C4-2B (cell line): ENCODE results near the gene TSPEAR.
A peak's percentile ranks its signal among the peaks of the same experiment; 100 is the strongest.

Experiments
- H3K27ac ChIP-seq: fragments of 450-650 bp; 2 replicates; pipeline ENCODE4 v1.5.1; 2017
- CTCF ChIP-seq: fragments of 450-650 bp; conservative IDR thresholded peaks from 2 replicates; pipeline ENCODE4 v1.5.1; 2017; ENCODE audit warnings: mild to moderate bottlenecking
- ZFX ChIP-seq: fragments of 450-650 bp; IDR thresholded peaks from 2 replicates; pipeline ENCODE4 v1.6.1; 2017

TSPEAR gene

GRCh38 chr21:44601596-44602462 lies 109.5 kb downstream of the TSPEAR start:
- TF ChIP-seq CTCF (no peak), ZFX (no peak)
- peak overlapping the region; percentile 57 for H3K27ac ChIP-seq

GRCh38 chr21:44601091-44601490 lies 110.3 kb downstream of the TSPEAR start:
- peak overlapping the region; percentile 57 for H3K27ac ChIP-seq
- peak; percentile 45 for TF ChIP-seq CTCF

GRCh38 chr21:44600118-44600978 lies 111.0 kb downstream of the TSPEAR start, which contains the start of gene KRTAP10-7:
KRTAP10-7 (plus strand) TSS chr21:44600597; CDS start chr21:44600622, 25 bp downstream.
- H3K27ac ChIP-seq: peak within 1 kb of the TSS; percentile 57

GRCh38 chr21:44599264-44600029 lies 111.9 kb downstream of the TSPEAR start:
- TF ChIP-seq CTCF: no peak
- no peak for TF ChIP-seq ZFX
- H3K27ac ChIP-seq: no peak overlapping the region; the same call in 1 of the 2 replicates

- TF ChIP-seq CTCF (no peak), ZFX (no peak)
- no peak overlapping the region for H3K27ac ChIP-seq
Observed at GRCh38 chr21:44598061-44598460, 113.3 kb downstream of the TSPEAR start.

- no peak for TF ChIP-seq ZFX
- no peak for TF ChIP-seq CTCF
- H3K27ac ChIP-seq: no peak overlapping the region
Observed at GRCh38 chr21:44596068-44596725, 115.2 kb downstream of the TSPEAR start.

- TF ChIP-seq CTCF: no peak
- TF ChIP-seq ZFX: no peak
Observed at GRCh38 chr21:44595524-44595923, 115.8 kb downstream of the TSPEAR start.

More at GRCh38 chr21:44595524-44595923, 115.8 kb downstream of the TSPEAR start:
- H3K27ac ChIP-seq: no peak overlapping the region
